ENCODE results near the gene MRPS15. TPM values are rescaled to one million over a fixed set of nuclear protein-coding genes. Genes with fewer than 3 reads are reported as not detected.

MRPS15 gene
- polyA plus RNA-seq, 1 experiment = 73.5 TPM

DNA sequence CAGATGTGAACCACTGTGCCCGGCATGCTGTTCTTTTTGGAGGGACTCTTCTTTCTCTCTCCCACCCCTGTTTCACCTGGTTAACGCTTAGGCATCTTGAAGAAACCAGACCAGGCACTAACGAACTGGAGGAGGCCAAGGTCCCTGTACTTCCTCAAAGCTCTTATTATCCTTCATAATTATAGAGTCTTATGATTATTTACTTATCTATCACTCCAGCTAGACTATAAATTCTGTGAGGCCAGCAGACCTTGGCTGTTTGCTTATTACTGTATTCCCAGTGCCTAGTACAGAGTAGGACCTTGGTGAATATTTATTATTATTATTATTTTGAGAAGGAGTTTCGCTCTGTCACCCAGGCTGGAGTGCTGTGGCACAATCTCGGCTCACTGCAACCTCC is 12.8 kb upstream of the MRPS15 start:
- Histone ChIP-seq H3K27ac (ENCODE audit: low read depth, low read length) (no peak overlapping the region), H3K27me3 (ENCODE audit: control insufficient read depth, insufficient read depth, low read length) (peaks cover 33% of the 10 kb centered on the region), H3K4me3 (ENCODE audit: low read depth, low read length) (no peak overlapping the region), H3K9me3 (ENCODE audit: control insufficient read depth, insufficient read depth, low read length) (no peaks in the 10 kb centered on the region)
- TF ChIP-seq, protein P1, sequence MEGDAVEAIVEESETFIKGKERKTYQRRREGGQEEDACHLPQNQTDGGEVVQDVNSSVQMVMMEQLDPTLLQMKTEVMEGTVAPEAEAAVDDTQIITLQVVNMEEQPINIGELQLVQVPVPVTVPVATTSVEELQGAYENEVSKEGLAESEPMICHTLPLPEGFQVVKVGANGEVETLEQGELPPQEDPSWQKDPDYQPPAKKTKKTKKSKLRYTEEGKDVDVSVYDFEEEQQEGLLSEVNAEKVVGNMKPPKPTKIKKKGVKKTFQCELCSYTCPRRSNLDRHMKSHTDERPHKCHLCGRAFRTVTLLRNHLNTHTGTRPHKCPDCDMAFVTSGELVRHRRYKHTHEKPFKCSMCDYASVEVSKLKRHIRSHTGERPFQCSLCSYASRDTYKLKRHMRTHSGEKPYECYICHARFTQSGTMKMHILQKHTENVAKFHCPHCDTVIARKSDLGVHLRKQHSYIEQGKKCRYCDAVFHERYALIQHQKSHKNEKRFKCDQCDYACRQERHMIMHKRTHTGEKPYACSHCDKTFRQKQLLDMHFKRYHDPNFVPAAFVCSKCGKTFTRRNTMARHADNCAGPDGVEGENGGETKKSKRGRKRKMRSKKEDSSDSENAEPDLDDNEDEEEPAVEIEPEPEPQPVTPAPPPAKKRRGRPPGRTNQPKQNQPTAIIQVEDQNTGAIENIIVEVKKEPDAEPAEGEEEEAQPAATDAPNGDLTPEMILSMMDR (IDR thresholded peaks at IDR 0.05; ENCODE audit: low read depth, low read length) = no peak
- ChIA-PET CTCF (interaction anchor here (0.6 kb wide), 2 partner anchors 27 to 95 kb away, joined by 3 read pairs; no protein-coding TSS in a partner anchor), POLR2A (no interaction called here)
- no peak for DNase-seq (ENCODE audit: low read depth, low spot score)

DNA sequence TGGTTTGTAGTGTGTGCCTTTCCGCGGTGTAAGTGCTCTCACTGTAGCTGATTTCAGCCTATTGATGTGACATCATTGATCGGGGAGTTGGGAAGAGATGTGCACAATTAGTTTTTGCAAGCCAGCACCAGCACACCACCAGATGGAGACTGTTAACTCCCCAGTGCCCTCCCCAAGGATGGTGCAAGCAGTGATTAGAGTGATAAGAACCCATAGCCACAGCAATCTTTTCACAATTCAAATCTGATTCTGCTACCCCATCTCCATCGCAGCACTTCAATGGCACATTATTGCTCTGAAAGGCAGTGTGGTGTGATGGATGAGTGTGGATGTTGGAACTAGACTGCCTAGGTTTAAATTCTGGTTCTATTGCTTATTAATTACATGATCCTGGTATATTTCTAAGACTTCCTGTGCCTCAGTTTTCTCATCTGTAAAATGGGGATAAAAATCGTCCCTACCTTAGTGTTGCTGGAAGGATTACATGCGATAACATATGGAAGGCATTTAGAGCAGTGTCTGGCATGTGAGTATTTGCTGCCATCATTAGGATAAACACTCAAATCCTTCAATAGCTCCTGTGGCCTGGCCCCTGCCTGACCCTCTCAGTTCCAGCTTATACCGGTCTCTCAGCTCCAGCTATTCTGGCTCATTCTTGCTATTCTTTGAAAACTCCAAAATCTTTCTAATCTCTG is 11.9 kb upstream of the MRPS15 start:
- no peak overlapping the region for H3K27ac ChIP-seq (ENCODE audit: low read depth, low read length)
- ChIA-PET CTCF (no interaction called here), POLR2A (no interaction called here)
- no peak overlapping the region for H3K4me3 ChIP-seq (ENCODE audit: low read depth, low read length)
- H3K27me3 ChIP-seq (ENCODE audit: control insufficient read depth, insufficient read depth, low read length) = peaks cover 30% of the 10 kb centered on the region
- no peaks in the 10 kb centered on the region for H3K9me3 ChIP-seq (ENCODE audit: control insufficient read depth, insufficient read depth, low read length)
- TF ChIP-seq, protein P1 (IDR thresholded peaks at IDR 0.05; ENCODE audit: low read depth, low read length) = no peak
- no peak for DNase-seq (ENCODE audit: low read depth, low spot score)

DNA sequence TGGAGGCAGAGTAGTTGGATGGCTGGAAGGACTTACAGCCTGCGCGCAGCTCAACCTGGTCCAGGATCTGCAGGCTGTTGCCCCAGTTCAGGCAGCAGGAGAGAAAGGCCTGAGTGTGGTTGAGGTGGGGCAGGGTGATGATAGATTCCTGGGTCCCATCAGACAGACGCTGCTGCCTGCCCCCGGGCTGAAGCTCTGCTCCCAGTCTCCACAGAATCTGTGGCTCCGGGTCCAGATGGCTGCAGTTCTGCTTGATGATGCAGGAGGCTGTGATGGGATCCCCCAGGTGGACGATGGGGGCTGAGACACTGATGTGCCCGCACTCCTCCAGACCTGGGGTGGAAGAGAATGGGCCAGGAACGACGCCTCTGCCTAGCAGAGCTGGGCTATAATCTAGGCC is 11.2 kb upstream of the MRPS15 start:
- no peaks in the 10 kb centered on the region for H3K9me3 ChIP-seq (ENCODE audit: control insufficient read depth, insufficient read depth, low read length)
- TF ChIP-seq, protein P1 (IDR thresholded peaks at IDR 0.05; ENCODE audit: low read depth, low read length) = no peak
- no peak overlapping the region for H3K27ac ChIP-seq (ENCODE audit: low read depth, low read length)
- H3K4me3 ChIP-seq (ENCODE audit: low read depth, low read length) = no peak overlapping the region
- CTCF ChIA-PET = no interaction called here
- POLR2A ChIA-PET = no interaction called here
- peaks cover 26% of the 10 kb centered on the region for H3K27me3 ChIP-seq (ENCODE audit: control insufficient read depth, insufficient read depth, low read length)
- DNase-seq (ENCODE audit: low read depth, low spot score) = no peak

DNA sequence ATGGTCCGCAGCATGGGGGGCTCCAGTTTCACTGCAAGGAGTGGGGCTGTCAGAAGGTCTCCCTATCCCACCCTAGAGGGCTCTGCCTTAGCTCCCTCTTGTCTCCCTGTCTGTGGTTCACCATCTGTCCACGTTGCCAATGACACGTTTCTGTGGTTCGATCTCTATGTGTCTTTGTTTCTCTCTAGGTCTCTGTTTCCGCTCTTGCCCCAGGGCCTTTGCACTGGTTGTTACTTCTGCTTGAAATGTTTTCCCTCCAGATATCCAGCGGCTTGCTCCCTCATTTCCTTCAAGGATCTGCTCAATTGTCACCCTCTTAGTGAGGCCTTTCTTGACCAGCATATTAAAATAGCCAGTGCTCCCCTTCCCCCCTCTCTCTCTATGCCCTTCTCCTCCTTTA is 8.5 kb upstream of the MRPS15 start:
- Histone ChIP-seq H3K4me3 (ENCODE audit: low read depth, low read length) (no peak overlapping the region), H3K9me3 (ENCODE audit: control insufficient read depth, insufficient read depth, low read length) (no peaks in the 10 kb centered on the region), H3K27ac (ENCODE audit: low read depth, low read length) (no peak overlapping the region), H3K27me3 (ENCODE audit: control insufficient read depth, insufficient read depth, low read length) (peaks cover 13% of the 10 kb centered on the region)
- POLR2A ChIA-PET = no interaction called here
- no peak for DNase-seq (ENCODE audit: low read depth, low spot score)
- CTCF ChIA-PET = no interaction called here
- TF ChIP-seq, protein P1 (IDR thresholded peaks at IDR 0.05; ENCODE audit: low read depth, low read length) = no peak

DNA sequence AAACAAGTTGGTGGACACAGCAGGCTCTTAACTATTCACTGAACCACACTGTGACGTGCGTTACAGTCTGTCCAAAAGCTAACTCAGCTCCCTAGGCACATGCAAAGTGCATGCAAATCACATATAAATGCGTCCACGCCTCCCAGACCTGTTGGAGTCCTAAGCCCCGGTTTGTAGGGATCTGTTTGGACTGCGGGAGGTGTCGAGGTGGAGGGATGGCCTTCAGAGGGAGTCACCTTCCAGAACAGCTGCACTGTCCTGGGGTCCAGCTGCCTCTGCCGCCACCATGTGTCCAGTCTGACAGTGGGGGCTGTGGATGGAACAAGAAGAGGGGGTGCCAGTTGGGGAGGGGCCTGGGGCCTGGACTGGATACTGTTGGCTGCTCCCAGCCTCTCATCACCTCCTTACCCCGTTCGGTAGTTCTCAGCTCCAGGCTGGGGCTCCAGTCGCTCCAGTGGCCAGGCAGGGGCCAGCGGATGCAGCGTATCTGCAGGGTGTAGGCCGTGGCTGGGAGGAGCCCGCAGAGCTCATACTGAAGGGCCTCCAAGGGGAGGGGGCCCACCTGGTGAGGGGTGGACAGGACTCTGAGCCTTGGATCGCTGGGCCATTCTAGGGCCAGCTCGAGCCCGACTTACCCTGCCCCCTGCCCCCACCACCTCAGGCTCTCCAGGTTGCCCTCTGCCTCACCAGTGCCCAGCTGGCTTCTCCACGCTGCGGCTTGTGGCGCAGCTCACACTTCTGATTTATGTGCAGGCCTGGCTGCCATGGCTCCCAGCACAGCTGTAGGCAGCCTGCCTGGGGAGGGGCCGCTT is 7.9 kb upstream of the MRPS15 start:
- TF ChIP-seq, protein P1 (IDR thresholded peaks at IDR 0.05; ENCODE audit: low read depth, low read length) = no peak
- CTCF ChIA-PET = no interaction called here
- no peak overlapping the region for H3K27ac ChIP-seq (ENCODE audit: low read depth, low read length)
- no peaks in the 10 kb centered on the region for H3K9me3 ChIP-seq (ENCODE audit: control insufficient read depth, insufficient read depth, low read length)
- H3K4me3 ChIP-seq (ENCODE audit: low read depth, low read length) = no peak overlapping the region
- DNase-seq (ENCODE audit: low read depth, low spot score) = no peak
- peaks cover 13% of the 10 kb centered on the region for H3K27me3 ChIP-seq (ENCODE audit: control insufficient read depth, insufficient read depth, low read length)
- POLR2A ChIA-PET = no interaction called here
